ENCODE results near the gene OR52E5.

OR52E5 gene

GRCh38 chr11:5892908-5893307 is at the start of gene OR52E5:
Gene OR52E5 (plus strand): TSS chr11:5893208. CDS start chr11:5900777, 7,569 bp downstream.
- Mint-ChIP-seq H3K27ac (no peak within 1 kb of the TSS), H3K27me3 (ENCODE audit: low read depth) (no peaks in the 10 kb centered on the region), H3K36me3 (ENCODE audit: low read depth) (no peaks in the 10 kb centered on the region), H3K4me1 (ENCODE audit: low read depth) (no peaks in the 10 kb centered on the region), H3K9me3 (no peaks in the 10 kb centered on the region), H3K4me3 (no peak within 1 kb of the TSS)

- H3K27me3 Mint-ChIP-seq (ENCODE audit: low read depth) = peaks cover 7% of the 10 kb centered on the region
- no peaks in the 10 kb centered on the region for H3K9me3 Mint-ChIP-seq
- H3K36me3 Mint-ChIP-seq (ENCODE audit: low read depth) = no peaks in the 10 kb centered on the region
- H3K4me1 Mint-ChIP-seq (ENCODE audit: low read depth) = no peaks in the 10 kb centered on the region
- no peak overlapping the region for H3K4me3 Mint-ChIP-seq
- H3K27ac Mint-ChIP-seq = no peak overlapping the region
Measured at GRCh38 chr11:5846701-5847100, 46.3 kb upstream of the OR52E5 start.

GRCh38 chr11:5847711-5848110 is 45.3 kb upstream of the OR52E5 start:
- no peaks in the 10 kb centered on the region for H3K36me3 Mint-ChIP-seq (ENCODE audit: low read depth)
- no peaks in the 10 kb centered on the region for H3K9me3 Mint-ChIP-seq
- H3K4me1 Mint-ChIP-seq (ENCODE audit: low read depth) = no peaks in the 10 kb centered on the region
- H3K4me3 Mint-ChIP-seq = no peak overlapping the region
- H3K27me3 Mint-ChIP-seq (ENCODE audit: low read depth) = peaks cover 10% of the 10 kb centered on the region
- no peak overlapping the region for H3K27ac Mint-ChIP-seq

GRCh38 chr11:5851002-5851401 is 42.0 kb upstream of the OR52E5 start:
- Mint-ChIP-seq H3K4me1 (ENCODE audit: low read depth) (no peaks in the 10 kb centered on the region), H3K27me3 (ENCODE audit: low read depth) (peaks cover 10% of the 10 kb centered on the region), H3K27ac (no peak overlapping the region), H3K9me3 (no peaks in the 10 kb centered on the region), H3K4me3 (no peak overlapping the region), H3K36me3 (ENCODE audit: low read depth) (no peaks in the 10 kb centered on the region)

- Mint-ChIP-seq H3K27me3 (ENCODE audit: low read depth) (peaks cover under 1% of the 10 kb centered on the region), H3K4me3 (no peak within 1 kb of the TSS), H3K9me3 (no peaks in the 10 kb centered on the region), H3K27ac (no peak within 1 kb of the TSS), H3K36me3 (ENCODE audit: low read depth) (no peaks in the 10 kb centered on the region), H3K4me1 (ENCODE audit: low read depth) (no peaks in the 10 kb centered on the region)
Measured at GRCh38 chr11:5857590-5857989, 35.4 kb upstream of the OR52E5 start, which contains the start of gene OR52E8. Gene OR52E8 (minus strand): TSS chr11:5857690. CDS start chr11:5857690, 0 bp downstream.

GRCh38 chr11:5865826-5866225 is 27.2 kb upstream of the OR52E5 start:
- Mint-ChIP-seq H3K36me3 (ENCODE audit: low read depth) (no peaks in the 10 kb centered on the region), H3K27ac (no peak overlapping the region), H3K4me1 (ENCODE audit: low read depth) (no peaks in the 10 kb centered on the region), H3K4me3 (no peak overlapping the region), H3K27me3 (ENCODE audit: low read depth) (peaks cover 4% of the 10 kb centered on the region), H3K9me3 (peaks cover 3% of the 10 kb centered on the region)

- H3K27ac Mint-ChIP-seq = no peak overlapping the region
Measured at GRCh38 chr11:5878564-5878963, 14.4 kb upstream of the OR52E5 start.

GRCh38 chr11:5880329-5880728 is 12.7 kb upstream of the OR52E5 start, which contains the start of gene OR52E4:
Gene OR52E4 (plus strand): TSS chr11:5880629. CDS start chr11:5884293, 3,664 bp downstream.
- Mint-ChIP-seq H3K9me3 (no peaks in the 10 kb centered on the region), H3K27ac (no peak within 1 kb of the TSS), H3K27me3 (ENCODE audit: low read depth) (peaks cover 4% of the 10 kb centered on the region), H3K4me3 (no peak within 1 kb of the TSS), H3K36me3 (ENCODE audit: low read depth) (no peaks in the 10 kb centered on the region), H3K4me1 (ENCODE audit: low read depth) (no peaks in the 10 kb centered on the region)

More at GRCh38 chr11:5878564-5878963, 14.4 kb upstream of the OR52E5 start:
- peaks cover 4% of the 10 kb centered on the region for H3K27me3 Mint-ChIP-seq (ENCODE audit: low read depth)
- no peaks in the 10 kb centered on the region for H3K36me3 Mint-ChIP-seq (ENCODE audit: low read depth)
- no peaks in the 10 kb centered on the region for H3K9me3 Mint-ChIP-seq
- H3K4me1 Mint-ChIP-seq (ENCODE audit: low read depth) = no peaks in the 10 kb centered on the region
- no peak overlapping the region for H3K4me3 Mint-ChIP-seq

GRCh38 chr11:5881756-5882155 is 11.3 kb upstream of the OR52E5 start:
- H3K27me3 Mint-ChIP-seq (ENCODE audit: low read depth) = peaks cover 4% of the 10 kb centered on the region
- H3K36me3 Mint-ChIP-seq (ENCODE audit: low read depth) = no peaks in the 10 kb centered on the region

GRCh38 chr11:5887172-5887571 is 5.8 kb upstream of the OR52E5 start:
- no peaks in the 10 kb centered on the region for H3K4me1 Mint-ChIP-seq (ENCODE audit: low read depth)
- no peak overlapping the region for H3K27ac Mint-ChIP-seq
- no peaks in the 10 kb centered on the region for H3K9me3 Mint-ChIP-seq
- no peak overlapping the region for H3K4me3 Mint-ChIP-seq
- no peaks in the 10 kb centered on the region for H3K27me3 Mint-ChIP-seq (ENCODE audit: low read depth)
- H3K36me3 Mint-ChIP-seq (ENCODE audit: low read depth) = no peaks in the 10 kb centered on the region

More at GRCh38 chr11:5881756-5882155, 11.3 kb upstream of the OR52E5 start:
- no peak overlapping the region for H3K4me3 Mint-ChIP-seq
- H3K9me3 Mint-ChIP-seq = no peaks in the 10 kb centered on the region
- H3K4me1 Mint-ChIP-seq (ENCODE audit: low read depth) = no peaks in the 10 kb centered on the region
- no peak overlapping the region for H3K27ac Mint-ChIP-seq

- H3K27ac Mint-ChIP-seq = no peak overlapping the region
- H3K4me3 Mint-ChIP-seq = no peak overlapping the region
- H3K9me3 Mint-ChIP-seq = no peaks in the 10 kb centered on the region
- H3K27me3 Mint-ChIP-seq (ENCODE audit: low read depth) = no peaks in the 10 kb centered on the region
- H3K4me1 Mint-ChIP-seq (ENCODE audit: low read depth) = no peaks in the 10 kb centered on the region
- no peaks in the 10 kb centered on the region for H3K36me3 Mint-ChIP-seq (ENCODE audit: low read depth)
Measured at GRCh38 chr11:5887661-5888060, 5.3 kb upstream of the OR52E5 start.

GRCh38 chr11:5891216-5891800 is 1.7 kb upstream of the OR52E5 start:
- Mint-ChIP-seq H3K36me3 (ENCODE audit: low read depth) (no peaks in the 10 kb centered on the region), H3K4me3 (no peak overlapping the region), H3K4me1 (ENCODE audit: low read depth) (no peaks in the 10 kb centered on the region), H3K27ac (no peak overlapping the region), H3K9me3 (no peaks in the 10 kb centered on the region), H3K27me3 (ENCODE audit: low read depth) (no peaks in the 10 kb centered on the region)

- no peaks in the 10 kb centered on the region for H3K9me3 Mint-ChIP-seq
- no peak overlapping the region for H3K4me3 Mint-ChIP-seq
- no peaks in the 10 kb centered on the region for H3K36me3 Mint-ChIP-seq (ENCODE audit: low read depth)
- no peaks in the 10 kb centered on the region for H3K27me3 Mint-ChIP-seq (ENCODE audit: low read depth)
- H3K4me1 Mint-ChIP-seq (ENCODE audit: low read depth) = no peaks in the 10 kb centered on the region
- H3K27ac Mint-ChIP-seq = no peak overlapping the region
Measured at GRCh38 chr11:5899534-5899933, 6.5 kb downstream of the OR52E5 start.

GRCh38 chr11:5910540-5910939 is 17.5 kb downstream of the OR52E5 start:
- no peaks in the 10 kb centered on the region for H3K36me3 Mint-ChIP-seq (ENCODE audit: low read depth)
- H3K27me3 Mint-ChIP-seq (ENCODE audit: low read depth) = peaks cover 3% of the 10 kb centered on the region
- no peak overlapping the region for H3K27ac Mint-ChIP-seq
- no peaks in the 10 kb centered on the region for H3K4me1 Mint-ChIP-seq (ENCODE audit: low read depth)
- no peak overlapping the region for H3K4me3 Mint-ChIP-seq
- peaks cover 2% of the 10 kb centered on the region for H3K9me3 Mint-ChIP-seq

- Mint-ChIP-seq H3K36me3 (ENCODE audit: low read depth) (no peaks in the 10 kb centered on the region), H3K4me3 (no peak overlapping the region), H3K27me3 (ENCODE audit: low read depth) (no peaks in the 10 kb centered on the region), H3K4me1 (ENCODE audit: low read depth) (peaks cover 3% of the 10 kb centered on the region), H3K9me3 (peaks cover 10% of the 10 kb centered on the region), H3K27ac (no peak overlapping the region)
Measured at GRCh38 chr11:5922749-5923426, 29.9 kb downstream of the OR52E5 start.
